Measurements from ENCODE around the gene NUCB1. TPM values are rescaled to one million over a fixed set of nuclear protein-coding genes. Genes with fewer than 3 reads are reported as not detected.

NUCB1 gene
- total and polyA plus RNA-seq, 2 experiments from 2014 or later: 230 to 337 TPM

DNA sequence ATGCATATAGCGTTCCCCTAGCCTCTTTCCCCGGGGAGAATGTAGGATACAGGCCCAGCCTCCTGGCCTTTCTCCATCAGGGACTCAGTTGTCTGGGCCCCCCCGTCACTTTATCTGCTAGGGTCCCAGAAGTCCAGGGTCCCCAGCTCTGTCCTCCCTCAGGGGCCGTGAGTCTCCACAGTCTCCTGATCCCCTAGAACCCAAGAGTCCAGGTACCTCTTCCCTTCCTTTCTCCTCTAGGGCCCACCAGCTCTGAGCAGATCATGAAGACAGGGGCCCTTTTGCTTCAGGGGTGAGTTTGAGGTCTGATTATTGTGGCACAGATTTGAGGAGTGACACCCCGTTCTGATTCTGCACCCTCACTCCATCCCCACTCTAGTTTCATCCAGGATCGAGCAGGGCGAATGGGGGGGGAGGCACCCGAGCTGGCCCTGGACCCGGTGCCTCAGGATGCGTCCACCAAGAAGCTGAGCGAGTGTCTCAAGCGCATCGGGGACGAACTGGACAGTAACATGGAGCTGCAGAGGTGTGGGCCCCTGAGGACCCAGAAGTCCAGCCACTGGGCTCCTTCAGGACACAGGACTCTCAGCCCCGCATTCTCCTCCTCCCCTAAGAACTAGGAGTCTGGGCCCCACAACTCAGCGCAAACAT, 55.3 kb downstream of the NUCB1 start:
- Histone ChIP-seq H3K36me3 (no peaks in the 10 kb centered on the region), H3K9me3 (ENCODE audit: low read depth) (no peaks in the 10 kb centered on the region), H3K4me3 (peak overlapping the region; percentile 70), H3K27me3 (no peaks in the 10 kb centered on the region), H3K27ac (peak overlapping the region; percentile 83), H3K4me1 (ENCODE audit: low read depth) (no peaks in the 10 kb centered on the region)
- TF ChIP-seq, protein P1, sequence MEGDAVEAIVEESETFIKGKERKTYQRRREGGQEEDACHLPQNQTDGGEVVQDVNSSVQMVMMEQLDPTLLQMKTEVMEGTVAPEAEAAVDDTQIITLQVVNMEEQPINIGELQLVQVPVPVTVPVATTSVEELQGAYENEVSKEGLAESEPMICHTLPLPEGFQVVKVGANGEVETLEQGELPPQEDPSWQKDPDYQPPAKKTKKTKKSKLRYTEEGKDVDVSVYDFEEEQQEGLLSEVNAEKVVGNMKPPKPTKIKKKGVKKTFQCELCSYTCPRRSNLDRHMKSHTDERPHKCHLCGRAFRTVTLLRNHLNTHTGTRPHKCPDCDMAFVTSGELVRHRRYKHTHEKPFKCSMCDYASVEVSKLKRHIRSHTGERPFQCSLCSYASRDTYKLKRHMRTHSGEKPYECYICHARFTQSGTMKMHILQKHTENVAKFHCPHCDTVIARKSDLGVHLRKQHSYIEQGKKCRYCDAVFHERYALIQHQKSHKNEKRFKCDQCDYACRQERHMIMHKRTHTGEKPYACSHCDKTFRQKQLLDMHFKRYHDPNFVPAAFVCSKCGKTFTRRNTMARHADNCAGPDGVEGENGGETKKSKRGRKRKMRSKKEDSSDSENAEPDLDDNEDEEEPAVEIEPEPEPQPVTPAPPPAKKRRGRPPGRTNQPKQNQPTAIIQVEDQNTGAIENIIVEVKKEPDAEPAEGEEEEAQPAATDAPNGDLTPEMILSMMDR (IDR thresholded peaks at IDR 0.05; ENCODE audit: low read depth, low read length): no peak
- no peak for DNase-seq (ENCODE audit: low read depth in 1 of 2, low spot score in 1 of 2)

DNA sequence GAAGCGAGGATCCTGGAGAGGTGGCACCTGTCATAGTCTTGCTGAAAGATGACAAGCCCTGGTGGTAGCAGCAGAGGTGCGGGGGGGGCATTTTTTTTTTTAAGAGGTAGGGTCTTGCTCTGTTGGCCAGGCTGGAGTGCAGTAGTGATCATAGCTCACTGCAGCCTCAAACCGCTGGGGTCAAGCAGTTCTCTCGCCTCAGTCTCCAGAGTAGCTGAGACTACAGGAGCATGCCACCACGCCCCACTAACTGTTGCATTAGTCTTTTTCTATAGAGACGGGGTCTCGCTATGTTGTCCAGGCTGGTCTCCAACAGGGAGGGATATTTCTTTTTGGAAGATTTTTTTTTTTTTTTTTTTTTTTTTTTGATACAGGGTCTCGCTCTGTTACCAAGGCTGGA, 57.9 kb downstream of the NUCB1 start:
- no peaks in the 10 kb centered on the region for H3K36me3 ChIP-seq
- H3K9me3 ChIP-seq (ENCODE audit: low read depth): no peaks in the 10 kb centered on the region
- H3K4me3 ChIP-seq: no peak overlapping the region
- no peak overlapping the region for H3K27ac ChIP-seq
- H3K27me3 ChIP-seq: no peaks in the 10 kb centered on the region
- DNase-seq (ENCODE audit: low read depth in 1 of 2, low spot score in 1 of 2): no peak
- no peaks in the 10 kb centered on the region for H3K4me1 ChIP-seq (ENCODE audit: low read depth)
- TF ChIP-seq, protein P1 (IDR thresholded peaks at IDR 0.05; ENCODE audit: low read depth, low read length): no peak

DNA sequence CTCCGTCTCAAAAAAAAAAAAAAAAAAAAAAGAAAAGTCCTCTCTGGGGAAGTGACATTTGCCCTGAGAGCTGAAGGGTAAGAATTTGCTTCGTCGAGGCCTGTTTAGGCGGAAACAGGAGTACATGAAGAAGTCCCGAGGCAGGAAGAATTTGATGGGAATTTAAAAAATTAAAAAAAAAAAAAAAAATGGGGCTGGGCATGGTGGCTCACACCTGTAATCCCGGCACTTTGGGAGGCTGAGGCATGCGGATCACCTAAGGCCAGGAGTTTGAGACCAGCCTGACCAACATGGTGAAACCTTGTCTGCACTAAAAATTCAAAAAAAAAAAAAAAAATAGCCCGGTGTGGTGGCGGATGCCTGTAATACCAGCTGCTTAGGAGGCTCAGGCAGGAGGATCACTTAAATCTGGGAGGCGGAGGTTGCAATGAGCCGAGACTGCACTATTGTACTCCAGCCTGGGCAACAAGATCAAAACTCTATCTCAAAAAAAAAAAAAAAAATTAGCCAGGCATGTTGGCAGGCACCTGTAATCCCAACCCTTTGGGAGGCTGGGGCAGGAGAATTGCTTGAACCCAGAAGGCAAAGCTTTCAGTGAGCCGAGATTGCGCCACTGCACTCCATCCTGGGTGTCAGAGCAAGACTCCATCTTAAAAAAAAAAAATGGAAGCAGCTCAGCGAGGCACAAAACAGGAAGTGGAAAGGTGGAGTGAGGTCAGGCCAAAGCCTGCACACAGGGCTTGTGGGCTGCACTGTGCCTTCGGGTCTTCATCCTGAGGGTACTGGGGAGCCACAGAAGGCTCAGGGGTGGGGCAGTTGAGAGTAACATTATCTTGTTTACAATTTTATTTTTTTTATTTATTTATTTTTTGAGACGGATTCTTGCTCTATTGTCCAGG, 59.5 kb downstream of the NUCB1 start:
- Histone ChIP-seq H3K27me3 (no peaks in the 10 kb centered on the region), H3K4me3 (no peak overlapping the region), H3K9me3 (ENCODE audit: low read depth) (no peaks in the 10 kb centered on the region), H3K36me3 (no peaks in the 10 kb centered on the region), H3K4me1 (ENCODE audit: low read depth) (peaks cover 14% of the 10 kb centered on the region), H3K27ac (no peak overlapping the region)
- DNase-seq (ENCODE audit: low read depth in 1 of 2, low spot score in 1 of 2): no peak
- TF ChIP-seq, protein P1 (IDR thresholded peaks at IDR 0.05; ENCODE audit: low read depth, low read length): no peak

DNA sequence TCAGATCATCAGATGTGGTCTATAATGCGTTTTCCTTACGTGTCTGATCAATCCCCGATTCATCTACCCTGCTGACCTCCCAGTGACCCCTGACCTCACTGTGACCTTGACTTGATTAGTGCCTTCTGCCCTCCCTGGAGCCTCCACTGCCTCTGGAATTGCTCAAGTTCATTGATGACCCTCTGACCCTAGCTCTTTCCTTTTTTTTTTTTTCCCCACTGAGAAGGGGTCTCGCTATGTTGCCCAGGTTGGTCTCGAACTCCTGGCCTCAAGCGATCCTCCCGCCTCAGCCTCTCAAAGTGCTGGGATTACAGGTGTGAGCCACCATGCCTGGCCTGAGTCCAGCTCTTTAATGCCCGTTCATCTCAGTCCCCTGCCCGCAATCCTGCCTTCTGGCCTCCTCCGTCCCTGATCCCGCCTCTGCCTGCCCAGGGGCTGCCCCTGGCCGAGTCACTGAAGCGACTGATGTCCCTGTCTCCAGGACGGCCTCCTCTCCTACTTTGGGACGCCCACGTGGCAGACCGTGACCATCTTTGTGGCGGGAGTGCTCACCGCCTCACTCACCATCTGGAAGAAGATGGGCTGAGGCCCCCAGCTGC, 61.0 kb downstream of the NUCB1 start:
- Histone ChIP-seq H3K9me3 (ENCODE audit: low read depth) (no peaks in the 10 kb centered on the region), H3K27me3 (no peaks in the 10 kb centered on the region), H3K4me3 (no peak overlapping the region), H3K27ac (peak overlapping the region; percentile 82), H3K4me1 (ENCODE audit: low read depth) (peaks cover 17% of the 10 kb centered on the region), H3K36me3 (no peaks in the 10 kb centered on the region)
- TF ChIP-seq, protein P1 (IDR thresholded peaks at IDR 0.05; ENCODE audit: low read depth, low read length): no peak
- DNase-seq (ENCODE audit: low read depth in 1 of 2, low spot score in 1 of 2): no peak

DNA sequence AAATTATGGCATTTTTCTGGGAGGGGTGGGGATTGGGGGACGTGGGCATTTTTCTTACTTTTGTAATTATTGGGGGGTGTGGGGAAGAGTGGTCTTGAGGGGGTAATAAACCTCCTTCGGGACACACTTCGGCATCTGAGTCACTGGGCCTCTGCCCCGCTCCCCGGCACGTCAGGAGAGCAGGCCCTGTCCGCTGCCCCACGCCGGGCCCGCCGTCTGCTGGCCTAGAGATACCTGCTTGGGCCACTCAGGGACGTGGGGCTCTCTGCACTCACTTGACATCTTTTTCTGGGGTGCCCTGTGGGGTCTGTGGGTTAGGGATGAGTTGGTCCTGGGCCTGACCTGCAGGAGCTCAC, 61.5 kb downstream of the NUCB1 start:
- Histone ChIP-seq H3K9me3 (ENCODE audit: low read depth) (no peaks in the 10 kb centered on the region), H3K4me3 (no peak overlapping the region), H3K36me3 (peaks cover 4% of the 10 kb centered on the region), H3K27ac (peak overlapping the region; percentile 82), H3K4me1 (ENCODE audit: low read depth) (peaks cover 17% of the 10 kb centered on the region), H3K27me3 (no peaks in the 10 kb centered on the region)
- TF ChIP-seq, protein P1 (IDR thresholded peaks at IDR 0.05; ENCODE audit: low read depth, low read length): no peak
- no peak for DNase-seq (ENCODE audit: low read depth in 1 of 2, low spot score in 1 of 2)

All from cardiac muscle cell (in vitro differentiated cells and primary cell).